ENCODE measurements around the gene SNX30.

The SNX30 gene

GRCh38 chr9:112858005-112858404 is 107.4 kb downstream of the SNX30 start:
- no peak for DNase-seq (ENCODE audit: low spot score)

GRCh38 chr9:112858625-112859147 is 108.1 kb downstream of the SNX30 start:
- peak; percentile 66 for DNase-seq (ENCODE audit: low spot score)

DNA sequence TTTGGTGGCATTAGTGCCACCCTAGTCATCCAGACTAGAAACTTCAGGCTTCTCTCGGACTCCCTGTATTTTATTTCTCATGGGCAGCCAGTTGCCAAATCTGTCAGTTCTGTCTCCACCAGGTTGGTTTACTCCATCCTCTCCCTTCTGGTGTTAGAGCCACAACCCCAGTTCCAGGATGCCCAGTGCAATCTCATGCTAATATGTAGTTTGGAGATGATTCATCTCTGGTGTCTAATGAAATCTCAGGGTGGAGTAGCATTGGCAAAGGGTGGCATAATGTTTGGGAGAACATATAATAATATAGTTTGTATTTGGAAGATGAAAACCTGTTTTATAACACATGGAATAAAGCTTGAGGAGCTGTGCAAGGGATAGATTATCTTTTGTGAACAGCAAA is 109.9 kb downstream of the SNX30 start:
- no peak for DNase-seq (ENCODE audit: low spot score)

- DNase-seq (ENCODE audit: low spot score): no peak
Measured at GRCh38 chr9:112861155-112861554, 110.6 kb downstream of the SNX30 start.

DNA sequence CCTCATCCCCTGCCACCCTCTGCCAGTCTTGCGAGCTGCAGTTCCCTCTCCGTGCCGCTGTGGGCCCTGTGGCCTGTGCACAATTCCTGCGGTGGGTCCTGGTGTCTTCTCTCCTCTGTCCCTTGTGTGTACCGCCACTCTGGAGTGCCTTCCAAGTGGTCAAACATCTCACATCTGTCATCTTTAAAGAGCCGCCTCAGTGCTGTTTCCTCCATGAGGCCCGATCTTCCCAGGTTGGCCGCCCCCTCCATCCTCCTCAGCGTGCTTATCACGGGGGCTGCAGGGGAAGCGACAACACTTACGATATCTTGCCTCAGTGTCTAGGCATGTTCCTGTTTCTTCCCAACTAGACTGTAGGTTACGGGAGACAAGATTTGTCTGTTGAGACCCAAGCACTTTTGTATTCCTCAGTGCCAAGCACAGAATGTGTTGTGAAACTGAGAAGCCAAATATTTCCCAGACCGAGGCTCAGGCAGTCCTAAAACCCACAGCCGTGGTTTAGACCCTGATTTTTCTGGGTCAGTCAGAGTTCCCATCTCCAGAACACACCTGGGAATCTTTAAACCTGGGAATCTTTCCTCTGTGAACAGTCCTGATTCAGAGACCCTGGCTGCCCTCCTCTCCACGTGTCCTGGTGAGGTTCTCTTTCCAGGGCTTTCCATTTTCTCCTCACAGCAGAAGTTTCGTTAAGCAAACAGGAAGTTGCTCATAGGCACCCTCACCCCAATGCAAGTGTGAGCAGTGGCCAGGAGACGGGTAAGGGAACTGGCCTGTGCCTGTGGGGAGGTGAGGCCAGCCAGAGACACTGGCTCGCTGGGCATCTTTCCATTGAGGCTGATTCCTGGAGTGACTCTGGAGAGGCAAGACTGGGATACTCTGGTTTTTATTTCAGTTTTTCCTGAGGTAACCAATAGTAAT is 111.3 kb downstream of the SNX30 start:
- no peak for DNase-seq (ENCODE audit: low spot score)

GRCh38 chr9:112863214-112863613 is 112.7 kb downstream of the SNX30 start:
- no peak for DNase-seq (ENCODE audit: low spot score)

GRCh38 chr9:112863746-112864145 is 113.2 kb downstream of the SNX30 start:
- DNase-seq (ENCODE audit: low spot score): no peak

DNA sequence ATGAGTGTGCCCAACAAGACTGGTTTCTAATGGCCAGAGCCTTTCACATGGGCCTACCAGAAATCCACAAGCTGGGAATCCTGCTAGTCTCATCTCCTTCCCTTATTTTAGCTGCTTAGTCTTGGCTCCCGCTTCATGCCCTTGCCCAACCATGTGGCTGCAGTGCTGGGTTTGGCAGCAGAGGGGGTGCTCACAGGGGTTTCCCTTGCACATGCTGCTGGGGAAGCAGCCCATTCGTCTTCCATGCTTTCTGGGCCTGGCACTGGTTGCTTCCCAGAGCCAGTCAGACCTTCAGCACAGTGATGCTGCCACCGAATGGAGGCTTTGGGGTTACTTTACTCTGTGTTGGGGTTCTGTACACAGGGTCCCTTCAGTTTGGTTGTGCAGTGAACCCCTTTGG is 113.8 kb downstream of the SNX30 start:
- no peak for DNase-seq (ENCODE audit: low spot score)

DNA sequence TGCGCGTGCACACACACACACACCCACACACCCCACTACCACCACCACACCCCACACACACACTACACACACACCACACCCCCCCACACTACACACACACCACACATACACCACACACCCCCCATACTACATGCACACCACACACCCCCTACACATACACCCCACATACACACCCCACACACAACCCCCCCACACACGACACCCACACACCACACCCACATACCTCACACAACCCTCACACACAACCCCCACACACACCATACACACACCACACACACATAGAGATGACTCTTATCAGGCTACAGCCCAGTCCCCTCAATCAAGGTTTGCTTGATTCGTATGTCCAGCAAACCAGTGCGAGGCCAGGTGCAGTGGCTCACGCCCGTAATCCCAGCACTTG is 114.4 kb downstream of the SNX30 start:
- DNase-seq (ENCODE audit: low spot score): no peak

DNA sequence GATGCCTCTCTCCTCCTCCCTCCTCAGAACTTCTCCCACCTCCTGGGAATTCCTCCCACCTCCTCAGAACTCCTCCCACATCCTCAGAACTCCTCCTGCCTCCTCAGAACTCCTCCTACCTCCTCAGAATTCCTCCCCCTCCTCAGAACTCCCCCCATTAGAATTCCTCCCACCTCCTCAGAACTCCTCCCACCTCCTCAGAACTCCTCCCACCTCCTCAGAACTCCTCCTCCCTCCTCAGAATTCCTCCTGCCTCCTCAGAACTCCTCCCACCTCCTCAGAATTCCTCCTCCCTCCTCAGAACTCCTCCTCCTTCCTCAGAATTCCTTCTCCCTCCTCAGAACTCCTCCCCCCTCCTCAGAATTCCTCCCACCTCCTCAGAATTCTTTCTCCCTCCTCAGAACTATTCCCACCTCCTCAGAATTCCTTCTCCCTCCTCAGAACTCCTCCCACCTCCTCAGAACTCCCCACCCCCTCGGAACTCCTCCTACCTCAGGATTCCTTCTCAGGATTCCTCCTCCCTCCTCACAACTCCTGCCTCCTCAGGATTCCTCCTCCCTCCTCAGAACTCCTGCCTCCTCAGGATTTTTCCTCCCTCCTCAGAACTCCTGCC is 116.2 kb downstream of the SNX30 start:
- no peak for DNase-seq (ENCODE audit: low spot score)

DNA sequence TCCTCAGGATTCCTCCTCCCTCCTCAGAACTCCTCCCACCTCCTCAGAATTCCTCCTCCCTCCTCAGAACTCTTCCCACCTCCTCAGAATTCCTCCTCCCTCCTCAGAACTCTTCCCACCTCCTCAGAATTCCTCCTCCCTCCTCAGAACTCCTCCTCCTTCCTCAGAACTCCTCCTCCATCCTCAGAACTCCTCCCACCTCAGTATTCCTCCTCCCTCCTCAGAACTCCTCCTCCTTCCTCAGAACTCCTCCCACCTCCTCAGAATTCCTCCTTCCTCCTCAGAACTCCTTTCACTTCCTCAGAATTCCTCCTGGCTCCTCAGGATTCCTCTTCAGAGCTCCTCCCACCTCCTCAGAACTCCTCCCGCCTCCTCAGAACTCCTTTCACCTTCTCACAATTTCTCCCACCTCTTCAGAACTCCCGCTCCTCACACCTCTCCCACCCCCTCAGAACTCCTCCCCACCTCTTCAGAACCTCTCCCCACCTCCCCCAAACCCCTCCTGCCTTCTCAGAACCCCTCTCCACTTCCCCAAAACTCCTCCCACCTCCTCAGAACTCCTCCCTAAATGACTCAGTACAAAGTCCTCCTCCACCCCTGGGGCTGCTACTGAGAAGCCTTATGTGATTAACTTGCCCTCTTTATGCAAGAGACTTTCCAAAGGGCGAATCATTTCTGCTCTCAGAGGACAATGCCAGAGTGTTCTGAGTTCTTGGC is 116.9 kb downstream of the SNX30 start:
- no peak for DNase-seq (ENCODE audit: low spot score)

GRCh38 chr9:112868461-112868860 is 117.9 kb downstream of the SNX30 start:
- DNase-seq (ENCODE audit: low spot score): no peak

DNA sequence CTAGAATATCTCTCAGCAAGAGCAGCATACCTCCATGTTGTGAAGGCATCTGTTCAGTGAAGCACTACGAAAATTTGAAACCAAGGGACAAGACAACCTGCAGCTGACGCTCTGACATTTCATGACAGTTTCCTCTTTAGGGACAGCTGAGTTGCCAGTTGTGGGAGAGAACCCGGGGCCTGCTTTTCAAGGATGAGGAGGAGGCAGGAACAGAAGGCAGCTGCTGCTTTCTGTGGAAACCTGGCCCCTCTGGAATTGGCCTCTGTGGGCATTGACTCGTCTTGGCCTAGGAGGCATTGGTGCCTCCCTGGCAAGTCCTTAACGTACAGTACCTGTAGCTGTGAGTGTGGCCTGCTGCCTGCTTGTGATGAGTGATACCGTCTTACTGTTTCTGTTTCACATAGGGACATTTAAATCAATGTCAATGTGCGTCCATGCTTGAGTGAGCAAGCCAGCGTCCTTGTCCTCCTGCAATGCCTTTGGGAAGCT is 118.5 kb downstream of the SNX30 start:
- no peak for DNase-seq (ENCODE audit: low spot score)

GRCh38 chr9:112869917-112870316 is 119.4 kb downstream of the SNX30 start:
- no peak for DNase-seq (ENCODE audit: low spot score)

- no peak for DNase-seq (ENCODE audit: low spot score)
Measured at GRCh38 chr9:112870556-112870955, 120.0 kb downstream of the SNX30 start.

DNA sequence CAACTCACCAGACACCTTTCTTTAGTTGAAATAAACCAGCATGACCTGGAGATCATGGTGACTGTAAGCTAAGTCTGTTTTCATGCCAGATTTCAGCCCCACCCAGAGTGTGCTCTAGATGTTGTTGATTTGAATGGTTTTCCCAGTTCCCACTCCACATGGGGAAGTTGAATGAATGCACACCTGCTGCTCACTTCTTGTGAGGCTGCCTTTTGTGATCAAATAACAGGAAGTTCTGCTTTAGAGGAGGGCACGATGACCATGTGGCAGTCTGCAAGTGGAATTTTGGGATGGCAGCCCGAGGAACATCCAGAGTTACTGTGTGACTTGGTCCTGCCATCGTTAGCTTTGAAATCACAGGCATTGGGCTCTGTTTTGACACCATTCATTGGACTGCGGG is 121.5 kb downstream of the SNX30 start:
- no peak for DNase-seq (ENCODE audit: low spot score)

DNA sequence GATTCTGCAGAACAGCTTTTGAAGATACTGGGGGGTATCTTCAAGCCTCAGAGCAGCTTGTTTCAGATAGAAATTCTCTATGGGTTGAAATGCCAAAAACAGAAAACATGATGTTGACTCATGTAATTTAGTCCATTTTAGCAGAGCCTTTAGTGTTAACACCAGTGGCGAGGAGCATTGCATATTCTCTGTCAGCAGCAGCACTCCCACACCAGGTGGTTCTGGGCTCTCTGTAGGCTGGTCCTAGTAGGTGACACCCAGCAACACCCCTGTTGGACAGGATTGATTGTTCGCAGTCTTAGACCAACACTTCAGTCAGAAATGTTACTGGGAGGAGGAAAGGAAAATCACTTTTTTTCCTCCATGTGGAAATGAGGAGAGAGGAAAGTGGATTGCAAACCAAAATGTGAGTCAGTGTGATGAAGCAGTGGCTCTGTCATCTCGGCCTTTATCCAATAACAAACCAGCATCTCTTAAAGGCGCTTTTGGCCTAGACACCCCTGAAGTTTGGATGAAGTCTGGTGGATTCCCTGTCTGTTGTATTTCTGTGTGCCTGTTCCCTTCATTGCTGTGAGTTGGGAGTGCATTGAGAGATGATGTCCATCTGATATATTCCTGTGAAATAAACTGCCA is 123.3 kb downstream of the SNX30 start:
- DNase-seq (ENCODE audit: low spot score): no peak

DNA sequence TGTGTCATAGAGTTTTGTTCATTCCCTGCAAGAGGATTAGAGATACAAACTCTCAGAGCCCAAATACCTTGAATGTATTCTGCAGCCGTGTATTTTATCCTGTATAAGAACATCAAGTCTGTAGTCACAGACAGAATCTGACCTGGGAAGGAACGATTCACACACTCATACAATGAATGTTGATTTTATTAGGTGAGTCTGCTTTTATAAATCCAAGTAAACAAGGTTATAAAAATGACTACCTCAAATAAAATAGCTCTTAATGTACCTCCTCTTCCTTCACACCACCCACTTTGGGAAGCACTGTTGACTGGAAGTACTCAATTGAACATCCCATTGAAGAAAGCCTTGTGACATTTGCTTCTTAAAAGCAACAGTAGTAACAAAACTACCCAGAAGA is 128.2 kb downstream of the SNX30 start:
- DNase-seq (ENCODE audit: low spot score): no peak

GRCh38 chr9:112880650-112881049 is 130.1 kb downstream of the SNX30 start:
- DNase-seq (ENCODE audit: low spot score): no peak

- no peak for DNase-seq (ENCODE audit: low spot score)
Measured at GRCh38 chr9:112881331-112881730, 130.8 kb downstream of the SNX30 start.

GRCh38 chr9:112884101-112884500 is 133.5 kb downstream of the SNX30 start:
- no peak for DNase-seq (ENCODE audit: low spot score)

DNA sequence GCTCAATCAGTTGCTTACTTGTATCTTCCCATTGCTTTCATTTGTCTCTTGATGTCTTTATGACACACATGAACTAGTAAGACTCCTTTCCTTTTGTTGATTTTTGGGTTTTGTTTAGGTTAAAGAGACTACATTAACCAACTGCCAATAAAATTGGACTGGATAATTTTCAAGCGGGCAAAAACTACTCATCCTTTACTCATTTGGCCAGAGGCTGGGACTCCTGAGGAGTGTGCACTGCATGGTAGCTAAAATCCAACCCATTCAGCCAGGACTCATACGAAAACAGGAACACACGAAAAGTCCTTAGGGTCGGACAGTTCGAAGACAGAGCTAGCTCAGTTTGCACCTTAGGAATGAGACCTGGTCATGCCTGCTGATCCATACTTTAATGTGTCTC is 134.2 kb downstream of the SNX30 start:
- DNase-seq (ENCODE audit: low spot score): no peak
